GM19372 (cell line): ENCODE measurements around the gene CLMP.
A peak's percentile ranks its signal among the peaks of the same experiment; 100 is the strongest.
"Not testable (repeated sequence)": the region's sequence is repeated elsewhere in the genome, so short reads cannot be mapped to it uniquely, and the experiment has no call there.

Experiments
- ATAC-seq: cut with Tn5 transposase; IDR thresholded peaks from one replicate; pipeline ENCODE4 v1.9.1; 2021; ENCODE audit warnings: mild to moderate bottlenecking, low read depth, moderate library complexity; ENCODE audit not compliant: unreplicated experiment

Gene CLMP

GRCh38 chr11:123090168-123090567, 104.9 kb downstream of the CLMP start:
- not testable (repeated sequence) for ATAC-seq

GRCh38 chr11:123088896-123089295, 106.2 kb downstream of the CLMP start:
- ATAC-seq: not testable (repeated sequence)

- peak; percentile 87 for ATAC-seq
These were observed 107.4 kb downstream of the CLMP start for GRCh38 chr11:123087657-123088056.

GRCh38 chr11:123086305-123086704, 108.7 kb downstream of the CLMP start:
- ATAC-seq: no peak

GRCh38 chr11:123085497-123085896, 109.6 kb downstream of the CLMP start:
- ATAC-seq: no peak

GRCh38 chr11:123084454-123084853, 110.6 kb downstream of the CLMP start:
- no peak for ATAC-seq

GRCh38 chr11:123083623-123084029, 111.4 kb downstream of the CLMP start:
- no peak for ATAC-seq

- no peak for ATAC-seq
These were observed 112.1 kb downstream of the CLMP start for GRCh38 chr11:123082977-123083376.

GRCh38 chr11:123080015-123080414, 115.0 kb downstream of the CLMP start:
- ATAC-seq: no peak

GRCh38 chr11:123076484-123076883, 118.6 kb downstream of the CLMP start:
- no peak for ATAC-seq

GRCh38 chr11:123073343-123074057, 121.5 kb downstream of the CLMP start:
- no peak for ATAC-seq

- ATAC-seq: no peak
These were observed 122.3 kb downstream of the CLMP start for GRCh38 chr11:123072762-123073161.

GRCh38 chr11:123072332-123072761, 122.7 kb downstream of the CLMP start:
- ATAC-seq: no peak

- ATAC-seq: peak; percentile 61
These were observed 124.9 kb downstream of the CLMP start for GRCh38 chr11:123069908-123070821.

- no peak for ATAC-seq
These were observed 129.4 kb downstream of the CLMP start for GRCh38 chr11:123065621-123066020.

- no peak for ATAC-seq
These were observed 131.0 kb downstream of the CLMP start for GRCh38 chr11:123063826-123064657.

GRCh38 chr11:123062892-123063825, 131.9 kb downstream of the CLMP start:
- no peak for ATAC-seq

GRCh38 chr11:123062158-123062891, 132.7 kb downstream of the CLMP start:
- peak; percentile 86 for ATAC-seq
